ENCODE measurements around the gene MSH6. TPM values are rescaled to one million over a fixed set of nuclear protein-coding genes. Genes with fewer than 3 reads are reported as not detected.

The MSH6 gene
- total and polyA plus RNA-seq, 2 of the 13 experiments (the other 11 are each of a cell fraction or from before 2014, with no cell fraction given): 20.8 to 113 TPM

- TF ChIP-seq, protein P1, sequence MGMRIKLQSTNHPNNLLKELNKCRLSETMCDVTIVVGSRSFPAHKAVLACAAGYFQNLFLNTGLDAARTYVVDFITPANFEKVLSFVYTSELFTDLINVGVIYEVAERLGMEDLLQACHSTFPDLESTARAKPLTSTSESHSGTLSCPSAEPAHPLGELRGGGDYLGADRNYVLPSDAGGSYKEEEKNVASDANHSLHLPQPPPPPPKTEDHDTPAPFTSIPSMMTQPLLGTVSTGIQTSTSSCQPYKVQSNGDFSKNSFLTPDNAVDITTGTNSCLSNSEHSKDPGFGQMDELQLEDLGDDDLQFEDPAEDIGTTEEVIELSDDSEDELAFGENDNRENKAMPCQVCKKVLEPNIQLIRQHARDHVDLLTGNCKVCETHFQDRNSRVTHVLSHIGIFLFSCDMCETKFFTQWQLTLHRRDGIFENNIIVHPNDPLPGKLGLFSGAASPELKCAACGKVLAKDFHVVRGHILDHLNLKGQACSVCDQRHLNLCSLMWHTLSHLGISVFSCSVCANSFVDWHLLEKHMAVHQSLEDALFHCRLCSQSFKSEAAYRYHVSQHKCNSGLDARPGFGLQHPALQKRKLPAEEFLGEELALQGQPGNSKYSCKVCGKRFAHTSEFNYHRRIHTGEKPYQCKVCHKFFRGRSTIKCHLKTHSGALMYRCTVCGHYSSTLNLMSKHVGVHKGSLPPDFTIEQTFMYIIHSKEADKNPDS (CRISPR knock-in tag; IDR thresholded peaks at IDR 0.05): no peak
- no peak for TF ChIP-seq ZNF790 (CRISPR knock-in tag; IDR thresholded peaks at IDR 0.05; ENCODE audit: borderline replicate concordance)
- TF ChIP-seq FOXM1 (CRISPR knock-in tag; IDR thresholded peaks at IDR 0.05): no peak
- TF ChIP-seq ZBTB37 (CRISPR knock-in tag; IDR thresholded peaks at IDR 0.05): no peak
- no peak for TF ChIP-seq SOX6 (IDR thresholded peaks at IDR 0.05)
- no peak for TF ChIP-seq SOX6 (CRISPR knock-in tag; IDR thresholded peaks at IDR 0.05)
- TF ChIP-seq RBFOX2 (IDR thresholded peaks at IDR 0.05; ENCODE audit: low read depth, low read length): no peak
- TF ChIP-seq, protein P2, sequence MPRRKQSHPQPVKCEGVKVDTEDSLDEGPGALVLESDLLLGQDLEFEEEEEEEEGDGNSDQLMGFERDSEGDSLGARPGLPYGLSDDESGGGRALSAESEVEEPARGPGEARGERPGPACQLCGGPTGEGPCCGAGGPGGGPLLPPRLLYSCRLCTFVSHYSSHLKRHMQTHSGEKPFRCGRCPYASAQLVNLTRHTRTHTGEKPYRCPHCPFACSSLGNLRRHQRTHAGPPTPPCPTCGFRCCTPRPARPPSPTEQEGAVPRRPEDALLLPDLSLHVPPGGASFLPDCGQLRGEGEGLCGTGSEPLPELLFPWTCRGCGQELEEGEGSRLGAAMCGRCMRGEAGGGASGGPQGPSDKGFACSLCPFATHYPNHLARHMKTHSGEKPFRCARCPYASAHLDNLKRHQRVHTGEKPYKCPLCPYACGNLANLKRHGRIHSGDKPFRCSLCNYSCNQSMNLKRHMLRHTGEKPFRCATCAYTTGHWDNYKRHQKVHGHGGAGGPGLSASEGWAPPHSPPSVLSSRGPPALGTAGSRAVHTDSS (CRISPR knock-in tag; conservative IDR thresholded peaks at IDR 0.05): no peak
- TF ChIP-seq ZNF24 (IDR thresholded peaks at IDR 0.05): no peak
- TF ChIP-seq JUNB (CRISPR knock-in tag; IDR thresholded peaks at IDR 0.05; ENCODE audit: borderline replicate concordance): no peak
- no peak for TF ChIP-seq ZNF230 (CRISPR knock-in tag; IDR thresholded peaks at IDR 0.05)
- TF ChIP-seq, protein P3, sequence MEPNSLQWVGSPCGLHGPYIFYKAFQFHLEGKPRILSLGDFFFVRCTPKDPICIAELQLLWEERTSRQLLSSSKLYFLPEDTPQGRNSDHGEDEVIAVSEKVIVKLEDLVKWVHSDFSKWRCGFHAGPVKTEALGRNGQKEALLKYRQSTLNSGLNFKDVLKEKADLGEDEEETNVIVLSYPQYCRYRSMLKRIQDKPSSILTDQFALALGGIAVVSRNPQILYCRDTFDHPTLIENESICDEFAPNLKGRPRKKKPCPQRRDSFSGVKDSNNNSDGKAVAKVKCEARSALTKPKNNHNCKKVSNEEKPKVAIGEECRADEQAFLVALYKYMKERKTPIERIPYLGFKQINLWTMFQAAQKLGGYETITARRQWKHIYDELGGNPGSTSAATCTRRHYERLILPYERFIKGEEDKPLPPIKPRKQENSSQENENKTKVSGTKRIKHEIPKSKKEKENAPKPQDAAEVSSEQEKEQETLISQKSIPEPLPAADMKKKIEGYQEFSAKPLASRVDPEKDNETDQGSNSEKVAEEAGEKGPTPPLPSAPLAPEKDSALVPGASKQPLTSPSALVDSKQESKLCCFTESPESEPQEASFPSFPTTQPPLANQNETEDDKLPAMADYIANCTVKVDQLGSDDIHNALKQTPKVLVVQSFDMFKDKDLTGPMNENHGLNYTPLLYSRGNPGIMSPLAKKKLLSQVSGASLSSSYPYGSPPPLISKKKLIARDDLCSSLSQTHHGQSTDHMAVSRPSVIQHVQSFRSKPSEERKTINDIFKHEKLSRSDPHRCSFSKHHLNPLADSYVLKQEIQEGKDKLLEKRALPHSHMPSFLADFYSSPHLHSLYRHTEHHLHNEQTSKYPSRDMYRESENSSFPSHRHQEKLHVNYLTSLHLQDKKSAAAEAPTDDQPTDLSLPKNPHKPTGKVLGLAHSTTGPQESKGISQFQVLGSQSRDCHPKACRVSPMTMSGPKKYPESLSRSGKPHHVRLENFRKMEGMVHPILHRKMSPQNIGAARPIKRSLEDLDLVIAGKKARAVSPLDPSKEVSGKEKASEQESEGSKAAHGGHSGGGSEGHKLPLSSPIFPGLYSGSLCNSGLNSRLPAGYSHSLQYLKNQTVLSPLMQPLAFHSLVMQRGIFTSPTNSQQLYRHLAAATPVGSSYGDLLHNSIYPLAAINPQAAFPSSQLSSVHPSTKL (CRISPR knock-in tag; IDR thresholded peaks at IDR 0.05): no peak
- TF ChIP-seq SAFB2 (CRISPR knock-in tag; IDR thresholded peaks at IDR 0.05; ENCODE audit: borderline replicate concordance, low read depth): no peak; the same call in 1 of the 2 replicates
- no peak for TF ChIP-seq ZNF709 (CRISPR knock-in tag; IDR thresholded peaks at IDR 0.05)
- TF ChIP-seq, protein P4, sequence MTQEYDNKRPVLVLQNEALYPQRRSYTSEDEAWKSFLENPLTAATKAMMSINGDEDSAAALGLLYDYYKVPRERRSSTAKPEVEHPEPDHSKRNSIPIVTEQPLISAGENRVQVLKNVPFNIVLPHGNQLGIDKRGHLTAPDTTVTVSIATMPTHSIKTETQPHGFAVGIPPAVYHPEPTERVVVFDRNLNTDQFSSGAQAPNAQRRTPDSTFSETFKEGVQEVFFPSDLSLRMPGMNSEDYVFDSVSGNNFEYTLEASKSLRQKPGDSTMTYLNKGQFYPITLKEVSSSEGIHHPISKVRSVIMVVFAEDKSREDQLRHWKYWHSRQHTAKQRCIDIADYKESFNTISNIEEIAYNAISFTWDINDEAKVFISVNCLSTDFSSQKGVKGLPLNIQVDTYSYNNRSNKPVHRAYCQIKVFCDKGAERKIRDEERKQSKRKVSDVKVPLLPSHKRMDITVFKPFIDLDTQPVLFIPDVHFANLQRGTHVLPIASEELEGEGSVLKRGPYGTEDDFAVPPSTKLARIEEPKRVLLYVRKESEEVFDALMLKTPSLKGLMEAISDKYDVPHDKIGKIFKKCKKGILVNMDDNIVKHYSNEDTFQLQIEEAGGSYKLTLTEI (CRISPR knock-in tag; conservative IDR thresholded peaks at IDR 0.05): no peak
These were observed 774 bp downstream of the MSH6 start (continued) for GRCh38 chr2:47783486-47784351.
